GM19372 (cell line): ENCODE data around the gene HSD17B14.
A peak's percentile ranks its signal among the peaks of the same experiment; 100 is the strongest.

Experiments
- ATAC-seq: cut with Tn5 transposase; IDR thresholded peaks from one replicate; pipeline ENCODE4 v1.9.1; 2021; ENCODE audit warnings: mild to moderate bottlenecking, low read depth, moderate library complexity; ENCODE audit not compliant: unreplicated experiment

HSD17B14 gene

GRCh38 chr19:48830965-48831364 is 5.3 kb downstream of the HSD17B14 start:
- ATAC-seq = no peak

- no peak for ATAC-seq
Observed at GRCh38 chr19:48830088-48830487, 6.2 kb downstream of the HSD17B14 start.

GRCh38 chr19:48826606-48827020 is 9.7 kb downstream of the HSD17B14 start:
- no peak for ATAC-seq

DNA sequence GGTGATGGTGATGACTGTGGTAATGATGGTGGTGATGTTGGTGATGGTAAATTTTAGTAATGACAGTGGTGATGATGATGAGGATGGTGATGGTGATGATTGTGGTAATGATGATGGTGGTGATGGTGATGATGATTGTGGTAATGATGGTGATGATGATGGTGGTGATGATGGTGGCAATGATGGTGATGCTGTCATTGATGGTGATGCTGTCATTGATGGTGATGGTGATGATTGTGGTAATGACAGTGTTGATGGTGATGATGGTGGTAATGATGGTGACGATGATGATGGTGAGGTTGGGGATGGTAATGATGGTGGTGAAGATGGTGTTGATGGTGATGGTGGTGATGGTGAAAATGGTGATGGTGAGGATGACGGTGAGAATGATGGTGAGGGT is 13.8 kb downstream of the HSD17B14 start:
- no peak for ATAC-seq

DNA sequence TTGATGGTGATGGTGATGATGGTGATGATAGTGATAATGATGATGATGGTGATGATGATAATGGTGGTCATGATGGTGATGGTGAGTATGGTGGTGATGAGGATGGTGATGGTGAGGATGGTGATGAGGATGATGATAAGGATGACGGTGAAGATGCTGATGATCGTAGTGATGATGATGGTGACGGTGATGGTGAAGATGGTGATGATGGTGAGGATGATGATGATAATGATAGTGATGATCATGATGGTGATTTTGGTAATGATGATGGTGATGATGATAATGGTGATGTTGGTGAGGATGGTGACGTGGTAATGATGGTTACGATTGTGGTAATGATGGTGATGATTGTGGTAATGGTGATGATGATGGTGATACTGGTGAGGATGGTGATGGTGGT is 14.7 kb downstream of the HSD17B14 start:
- ATAC-seq = no peak

- ATAC-seq = no peak
Observed at GRCh38 chr19:48819366-48819816, 16.9 kb downstream of the HSD17B14 start.

GRCh38 chr19:48818234-48818820 is 18.0 kb downstream of the HSD17B14 start:
- ATAC-seq = no peak

DNA sequence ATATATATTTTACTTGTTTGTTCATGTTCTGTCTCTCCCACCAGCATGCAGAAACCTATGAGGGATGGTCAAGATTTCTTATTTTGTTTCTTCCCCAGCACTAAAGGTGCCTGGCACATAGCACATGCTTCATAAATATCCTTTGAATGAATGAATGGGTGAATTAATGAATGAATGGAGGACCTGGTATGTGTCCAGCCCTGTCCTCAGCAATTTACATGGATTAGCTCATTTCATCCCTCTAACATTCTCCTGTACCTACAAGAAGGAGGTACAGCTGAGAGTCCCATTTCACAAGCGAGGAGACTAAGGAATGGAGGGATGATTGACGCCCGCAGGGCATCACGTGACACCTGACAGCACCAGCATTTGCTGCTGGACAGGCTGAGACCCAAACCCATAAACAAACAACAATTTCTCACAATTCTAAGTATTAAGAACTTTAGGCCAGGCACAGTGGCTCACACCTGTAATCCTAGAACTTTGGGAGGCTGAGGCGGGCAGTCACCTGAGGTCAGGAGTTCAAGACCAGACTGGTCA is 18.6 kb downstream of the HSD17B14 start:
- ATAC-seq = no peak

- ATAC-seq = no peak
Observed at GRCh38 chr19:48815870-48816501, 20.3 kb downstream of the HSD17B14 start.

DNA sequence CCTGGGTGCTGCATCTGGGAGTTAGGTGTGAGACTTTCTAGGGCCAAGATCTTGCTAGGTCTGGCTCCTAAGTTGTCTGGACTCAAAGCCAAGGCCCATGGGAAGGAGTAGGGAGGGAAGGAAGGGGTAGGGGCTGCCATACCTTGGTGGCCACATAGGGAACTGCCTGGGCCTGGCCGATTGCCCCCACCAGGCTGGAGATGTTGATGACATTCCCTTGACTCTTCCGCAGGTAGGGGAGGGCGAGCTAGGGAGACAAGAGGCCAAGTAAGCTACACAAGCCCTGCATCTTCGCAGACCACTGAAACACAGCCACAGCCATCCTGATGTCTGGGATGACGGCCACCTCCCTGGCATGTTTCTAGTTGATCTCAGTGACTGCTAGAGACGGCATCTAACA is 21.4 kb downstream of the HSD17B14 start:
- ATAC-seq = no peak

DNA sequence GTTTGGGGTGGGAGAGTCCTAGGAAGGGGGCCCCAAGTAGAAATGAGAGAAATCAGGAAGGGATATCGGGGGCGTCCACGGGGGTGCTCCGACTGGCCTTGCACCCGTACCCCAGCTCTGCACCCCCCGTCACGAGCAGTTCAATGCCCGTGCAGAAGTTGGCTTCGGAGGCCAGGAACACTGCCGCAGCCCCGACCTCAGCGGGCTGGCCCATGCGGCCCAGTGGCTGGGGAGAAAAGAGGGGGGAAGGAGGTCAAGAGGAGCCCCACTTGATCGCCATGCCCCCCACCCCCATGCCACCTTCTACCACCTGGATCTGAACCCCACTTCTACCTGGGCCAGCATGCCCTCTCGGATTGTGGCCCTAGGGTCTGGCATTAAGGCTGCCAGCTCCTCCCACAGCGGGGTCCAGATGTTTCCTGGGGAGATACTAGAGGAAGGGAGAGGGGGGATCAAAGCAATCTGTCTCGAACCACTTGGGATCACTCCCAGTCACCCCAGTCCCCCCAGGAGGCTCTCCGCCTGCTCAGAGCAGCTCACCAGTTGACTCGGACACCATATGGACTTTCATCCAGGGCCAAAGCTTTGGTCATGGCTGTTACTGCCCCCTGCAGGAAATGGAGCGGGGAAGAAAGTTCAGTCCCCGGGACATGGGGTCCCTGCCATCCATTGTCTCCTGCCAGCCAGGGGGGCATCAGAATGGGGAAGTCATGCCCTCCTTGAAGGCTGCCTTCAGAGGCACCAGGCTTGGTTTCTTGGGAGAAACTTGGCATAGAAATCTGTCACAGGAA is 23.0 kb downstream of the HSD17B14 start:
- ATAC-seq = no peak

GRCh38 chr19:48812094-48812929 is 24.0 kb downstream of the HSD17B14 start:
- ATAC-seq = peak; percentile 50

GRCh38 chr19:48810151-48810550 is 26.1 kb downstream of the HSD17B14 start:
- ATAC-seq = no peak

- no peak for ATAC-seq
Observed at GRCh38 chr19:48807590-48808308, 28.5 kb downstream of the HSD17B14 start.

- no peak for ATAC-seq
Observed at GRCh38 chr19:48806818-48807589, 29.3 kb downstream of the HSD17B14 start.

- ATAC-seq = no peak
Observed at GRCh38 chr19:48806518-48806817, 29.8 kb downstream of the HSD17B14 start.

GRCh38 chr19:48805452-48805851 is 30.8 kb downstream of the HSD17B14 start:
- no peak for ATAC-seq

- ATAC-seq = no peak
Observed at GRCh38 chr19:48804496-48804895, 31.8 kb downstream of the HSD17B14 start.

- no peak for ATAC-seq
Observed at GRCh38 chr19:48802623-48803022, 33.7 kb downstream of the HSD17B14 start.
